Body of pancreas (tissue), 4 donors: Measurements from ENCODE around the gene EMX1. TPM values are rescaled to one million over a fixed set of nuclear protein-coding genes. Genes with fewer than 3 reads are reported as not detected.
A peak's percentile ranks its signal among the peaks of the same experiment; 100 is the strongest.

Experiments
- ATAC-seq: fragments of 150-250 bp; one replicate; pipeline ENCODE4 v1.9.1; 2016
- DNase-seq, 4 donors: peaks; one replicate each; pipeline ENCODE4 v3.0.0-alpha.2; 2019
- H3K27ac ChIP-seq, 4 donors: fragments of 200-600 bp; sonication (generic); 1 replicate in 3 of 4; 2 replicates in 1 of 4; pipeline versions ENCODE4 v1.5.1 to v1.6.1; 2016 to 2019; ENCODE audit warnings: mild to moderate bottlenecking in 1 of 4, mixed read lengths in 1 of 4, moderate library complexity in 1 of 4
- H3K27me3 ChIP-seq, 2 donors: fragments of 200-600 bp; sonication (generic); one replicate each; pipeline ENCODE4 v1.6.0; 2016; ENCODE audit warnings: mild to moderate bottlenecking in 1 of 2
- H3K36me3 ChIP-seq, 2 donors: fragments of 200-600 bp; sonication (generic); replicated peaks in 1 of 2; 2 replicates each; pipeline ENCODE4 v1.5.1; 2016; ENCODE audit warnings: low read depth in 2 of 2; ENCODE audit not compliant: insufficient read depth in 1 of 2
- H3K4me1 ChIP-seq: fragments of 200-600 bp; sonication (generic); one replicate; pipeline ENCODE4 v1.6.0; 2016
- H3K4me3 ChIP-seq, 2 donors: fragments of 200-600 bp; sonication (generic); 1 replicate in 1 of 2; 2 replicates in 1 of 2; pipeline ENCODE4 v1.5.1; 2016 to 2019
- H3K9me3 ChIP-seq, 3 donors: fragments of 200-600 bp; sonication (generic); 1 replicate in 2 of 3; 2 replicates in 1 of 3; pipeline ENCODE4 v1.5.1; 2016
- CTCF ChIP-seq, 7 experiments: fragments of 450-650 bp in 4 of 7; fragments of 200-600 bp in 3 of 7; sonication (generic) in 3 of 7; IDR thresholded peaks; one replicate each; pipeline ENCODE4 v1.5.1; 2016 to 2019; ENCODE audit warnings: antibody characterized with exemption in 7 of 7
- POLR2A ChIP-seq, 3 donors: fragments of 450-650 bp; IDR thresholded peaks; one replicate each; pipeline ENCODE4 v1.6.1; 2016; ENCODE audit warnings: antibody characterized with exemption in 3 of 3, mild to moderate bottlenecking in 2 of 3
- WGBS, 2 donors: methylation state at CpG; one replicate each; pipeline ENCODE4 v1.1.5; 2017; 5-methylcytosine and 5-hydroxymethylcytosine counted together
- intact Hi-C: fragments of 100-400 bp; cut with DNase I; formaldehyde crosslinking; loops from one replicate; pipeline ENCODE4 v1.15.1; 2023
- total RNA-seq, 2 donors: library from RNA; depleted of rRNA; stranded (reverse); fragments of >200 nt; gene quantifications; one replicate each; pipeline ENCODE4 v1.1.0, GENCODE V29; 2016

Gene EMX1
- total RNA-seq, 2 donors from 2014 or later = 0.26 to 0.33 TPM

GRCh38 chr2:72887032-72887739 lies 30.1 kb upstream of the EMX1 start, which contains the start of gene SPR:
TSS of gene SPR (plus strand) at chr2:72887408. CDS start at chr2:72887433, 25 bp downstream.
- 0% methylated on average over 67 of the region's 76 CpGs; no CpG with 5 or more reads in 1 of the 2 donors for WGBS, 2 donors

GRCh38 chr2:72887740-72888437 lies 29.4 kb upstream of the EMX1 start:
- Histone ChIP-seq H3K4me1 (peaks cover 39% of the 10 kb centered on the region), H3K9me3 (no peaks in the 10 kb centered on the region), H3K36me3 (peaks cover 0 to 5% of the 10 kb centered on the region in 2 donors), H3K27ac (peak overlapping the region; percentile 53 to 97 (median 96)), H3K4me3 (peak overlapping the region; percentile 30 to 72), H3K27me3 (no peaks in the 10 kb centered on the region)
- peak in 2 of 3 donors; percentile 44 to 57 for TF ChIP-seq POLR2A (IDR thresholded peaks at IDR 0.05)
- TF ChIP-seq CTCF (IDR thresholded peaks at IDR 0.05) = peak; percentile 89 to 95 (median 92)
- intact Hi-C loops = loop anchor here (5.0 kb wide), 1 partner anchor 34 kb away; no protein-coding TSS in a partner anchor
- ATAC-seq (peak; percentile 83), DNase-seq (peak; percentile 92 to 93 (median 93))
- 4 to 10% methylated on average over 4 to 21 of the region's 21 CpGs for WGBS, 2 donors

More at GRCh38 chr2:72887032-72887739, 30.1 kb upstream of the EMX1 start, which contains the start of gene SPR:
- ATAC-seq (peak; percentile 86), DNase-seq (peak; percentile 82 to 91 (median 84))
- H3K27me3 ChIP-seq = no peaks in the 10 kb centered on the region
- H3K4me1 ChIP-seq = peaks cover 39% of the 10 kb centered on the region
- H3K9me3 ChIP-seq = no peaks in the 10 kb centered on the region
- peak within 1 kb of the TSS; percentile 30 to 72 for H3K4me3 ChIP-seq
- peaks cover 0 to 5% of the 10 kb centered on the region in 2 donors for H3K36me3 ChIP-seq
- intact Hi-C loops = loop anchor here (5.0 kb wide), 1 partner anchor 35 kb away; no protein-coding TSS in a partner anchor
- peak within 1 kb of the TSS; percentile 53 to 97 (median 96) for H3K27ac ChIP-seq
- TF ChIP-seq CTCF (IDR thresholded peaks at IDR 0.05) = peak in 1 of 7 experiments; percentile 32
- peak; percentile 48 to 59 (median 52) for TF ChIP-seq POLR2A (IDR thresholded peaks at IDR 0.05)

GRCh38 chr2:72888438-72889202 lies 28.7 kb upstream of the EMX1 start:
- Histone ChIP-seq H3K4me1 (peaks cover 39% of the 10 kb centered on the region), H3K36me3 (peaks cover 0 to 5% of the 10 kb centered on the region in 2 donors), H3K4me3 (no peak overlapping the region), H3K9me3 (no peaks in the 10 kb centered on the region), H3K27ac (no peak overlapping the region), H3K27me3 (no peaks in the 10 kb centered on the region)
- intact Hi-C loops = loop anchor here (5.0 kb wide), 1 partner anchor 34 kb away; no protein-coding TSS in a partner anchor
- ATAC-seq = no peak
- WGBS, 2 donors = 42 to 51% methylated on average over 5 to 11 of the region's 11 CpGs
- DNase-seq = no peak
- TF ChIP-seq POLR2A (IDR thresholded peaks at IDR 0.05) (no peak), CTCF (IDR thresholded peaks at IDR 0.05) (no peak)

GRCh38 chr2:72889991-72890390 lies 27.3 kb upstream of the EMX1 start:
- no peak overlapping the region for H3K27ac ChIP-seq
- H3K36me3 ChIP-seq = peaks cover 0 to 5% of the 10 kb centered on the region in 2 donors
- no peak for DNase-seq
- no peak overlapping the region for H3K4me3 ChIP-seq
- no peak for TF ChIP-seq CTCF (IDR thresholded peaks at IDR 0.05)
- TF ChIP-seq POLR2A (IDR thresholded peaks at IDR 0.05) = no peak
- intact Hi-C loops = loop anchor here (5.0 to 10.0 kb wide), 3 partner anchors 32 to 285 kb away; no protein-coding TSS in a partner anchor
- H3K4me1 ChIP-seq = peaks cover 39% of the 10 kb centered on the region
- 73 to 75% methylated on average over 4 of the region's 4 CpGs for WGBS, 2 donors
- H3K9me3 ChIP-seq = no peaks in the 10 kb centered on the region
- ATAC-seq = no peak
- no peaks in the 10 kb centered on the region for H3K27me3 ChIP-seq
